Nephron (organoid): ENCODE data around the gene ZNF385C.
"Not testable (repeated sequence)": the region's sequence is repeated elsewhere in the genome, so short reads cannot be mapped to it uniquely, and the experiment has no call there.

ENCODE experiments used
- H3K27ac Mint-ChIP-seq, 3 experiments: 2 replicates each; pipeline ENCODE4 v1.8.0; 2020; ENCODE audit warnings: mixed read lengths in 3 of 3, mild to moderate bottlenecking in 2 of 3, moderate library complexity in 1 of 3
- H3K27me3 Mint-ChIP-seq: 2 replicates; pipeline ENCODE4 v1.8.0; 2021; ENCODE audit warnings: low read depth, mild to moderate bottlenecking, moderate library complexity, mixed read lengths
- H3K36me3 Mint-ChIP-seq: 2 replicates; pipeline ENCODE4 v1.8.0; 2020; ENCODE audit warnings: low read depth, mixed read lengths
- H3K4me1 Mint-ChIP-seq: 2 replicates; pipeline ENCODE4 v1.8.0; 2020; ENCODE audit warnings: mixed read lengths
- H3K4me3 Mint-ChIP-seq, 3 experiments: 2 replicates each; pipeline ENCODE4 v1.8.0; 2020; ENCODE audit warnings: mild to moderate bottlenecking in 3 of 3, mixed read lengths in 3 of 3, moderate library complexity in 2 of 3
- H3K9me3 Mint-ChIP-seq: 2 replicates; pipeline ENCODE4 v1.8.0; 2020; ENCODE audit warnings: mixed read lengths
- TF ChIP-seq, protein P1 (sequence below), 3 experiments: fragments of 200-600 bp; sonication (generic); IDR thresholded peaks; one replicate each; pipeline ENCODE4 v1.5.0; 2021; ENCODE audit warnings: antibody characterized with exemption in 3 of 3; ENCODE audit not compliant: unreplicated experiment in 3 of 3

ZNF385C gene

DNA sequence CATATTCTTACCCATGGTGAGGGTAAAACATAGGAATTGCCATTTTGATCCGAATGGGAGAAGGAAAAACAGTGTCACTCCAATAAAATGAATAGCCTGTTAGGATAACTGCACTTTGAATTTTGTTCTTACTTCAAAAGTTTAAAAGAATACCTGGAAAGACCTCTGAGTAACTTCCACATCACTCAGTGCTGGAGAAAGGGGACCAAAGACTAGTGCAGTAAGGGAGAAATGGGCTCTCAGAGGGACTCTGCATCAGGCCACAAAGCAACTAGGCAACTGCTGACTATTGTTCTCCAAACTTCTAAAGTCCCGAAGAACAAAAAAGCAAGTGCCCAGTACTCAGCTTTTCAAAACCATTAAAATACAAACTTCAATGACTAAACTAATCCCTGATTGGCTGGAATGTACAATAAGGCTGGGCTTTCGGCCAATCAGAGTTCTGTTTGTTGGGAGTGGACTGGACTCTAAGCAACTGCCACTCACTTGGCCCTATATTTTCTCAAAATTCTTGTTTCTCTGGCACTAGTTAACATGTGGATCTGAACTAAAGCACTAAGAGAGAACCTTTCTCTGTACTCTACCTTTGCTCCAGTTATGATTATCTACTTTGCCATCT is 87.3 kb downstream of the ZNF385C start:
- Mint-ChIP-seq H3K27ac (peak overlapping the region in 1 of 3 experiments; percentile 9), H3K9me3 (no peaks in the 10 kb centered on the region), H3K27me3 (no peaks in the 10 kb centered on the region), H3K36me3 (peaks cover 21% of the 10 kb centered on the region), H3K4me1 (peaks cover 29% of the 10 kb centered on the region), H3K4me3 (no peak overlapping the region)
- TF ChIP-seq, protein P1, sequence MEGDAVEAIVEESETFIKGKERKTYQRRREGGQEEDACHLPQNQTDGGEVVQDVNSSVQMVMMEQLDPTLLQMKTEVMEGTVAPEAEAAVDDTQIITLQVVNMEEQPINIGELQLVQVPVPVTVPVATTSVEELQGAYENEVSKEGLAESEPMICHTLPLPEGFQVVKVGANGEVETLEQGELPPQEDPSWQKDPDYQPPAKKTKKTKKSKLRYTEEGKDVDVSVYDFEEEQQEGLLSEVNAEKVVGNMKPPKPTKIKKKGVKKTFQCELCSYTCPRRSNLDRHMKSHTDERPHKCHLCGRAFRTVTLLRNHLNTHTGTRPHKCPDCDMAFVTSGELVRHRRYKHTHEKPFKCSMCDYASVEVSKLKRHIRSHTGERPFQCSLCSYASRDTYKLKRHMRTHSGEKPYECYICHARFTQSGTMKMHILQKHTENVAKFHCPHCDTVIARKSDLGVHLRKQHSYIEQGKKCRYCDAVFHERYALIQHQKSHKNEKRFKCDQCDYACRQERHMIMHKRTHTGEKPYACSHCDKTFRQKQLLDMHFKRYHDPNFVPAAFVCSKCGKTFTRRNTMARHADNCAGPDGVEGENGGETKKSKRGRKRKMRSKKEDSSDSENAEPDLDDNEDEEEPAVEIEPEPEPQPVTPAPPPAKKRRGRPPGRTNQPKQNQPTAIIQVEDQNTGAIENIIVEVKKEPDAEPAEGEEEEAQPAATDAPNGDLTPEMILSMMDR (IDR thresholded peaks at IDR 0.05; ENCODE audit: unreplicated experiment in 3 of 3) = no peak

DNA sequence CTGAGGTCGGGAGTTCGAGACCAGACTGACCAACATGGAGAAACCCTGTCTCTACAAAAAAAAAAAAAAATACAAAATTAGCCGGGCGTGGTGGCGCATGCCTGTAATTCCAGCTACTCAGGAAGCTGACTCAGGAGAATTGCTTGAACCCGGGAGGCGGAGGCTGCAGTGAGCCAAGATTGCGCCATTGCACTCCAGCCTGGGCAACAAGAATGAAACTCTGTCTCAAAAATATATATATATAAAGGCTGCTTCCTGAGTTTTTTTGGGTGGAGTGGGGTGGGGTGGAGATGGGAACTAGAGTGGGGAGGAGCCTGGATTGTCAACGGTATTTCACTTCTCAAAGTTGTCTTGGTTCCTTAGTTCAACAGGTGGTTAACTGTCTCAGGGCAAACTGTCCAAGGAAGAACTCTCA is 88.0 kb downstream of the ZNF385C start:
- H3K4me3 Mint-ChIP-seq, H3K9me3 Mint-ChIP-seq, H3K27me3 Mint-ChIP-seq, H3K27ac Mint-ChIP-seq: not testable (repeated sequence)
- peaks cover 25% of the 10 kb centered on the region for H3K4me1 Mint-ChIP-seq
- H3K36me3 Mint-ChIP-seq = peaks cover 21% of the 10 kb centered on the region

DNA sequence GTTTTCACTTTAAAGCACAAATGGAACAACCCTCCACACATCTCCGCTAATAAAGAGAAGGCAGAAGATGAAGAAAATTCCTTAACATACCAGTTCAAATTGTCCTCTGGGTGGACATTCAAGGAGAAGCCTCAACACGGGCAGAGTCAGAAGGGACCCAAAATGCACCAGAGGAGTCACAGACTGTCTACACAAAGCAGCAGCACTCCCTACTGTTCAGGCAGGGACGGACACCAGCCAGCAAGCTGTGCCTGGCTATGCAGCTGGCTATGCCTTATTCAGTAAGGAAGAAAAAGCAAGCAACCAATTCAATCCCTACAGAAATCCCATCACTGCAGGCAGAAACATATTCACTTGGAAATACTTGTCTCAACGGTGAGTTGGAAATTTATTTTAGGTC is 89.1 kb downstream of the ZNF385C start:
- peak overlapping the region in 2 of 3 experiments; percentile 9 to 58 for H3K27ac Mint-ChIP-seq
- H3K27me3 Mint-ChIP-seq = no peaks in the 10 kb centered on the region
- TF ChIP-seq, protein P1 (IDR thresholded peaks at IDR 0.05; ENCODE audit: unreplicated experiment in 3 of 3) = no peak
- H3K9me3 Mint-ChIP-seq = no peaks in the 10 kb centered on the region
- H3K4me3 Mint-ChIP-seq = no peak overlapping the region
- H3K4me1 Mint-ChIP-seq = peaks cover 25% of the 10 kb centered on the region
- peaks cover 21% of the 10 kb centered on the region for H3K36me3 Mint-ChIP-seq

DNA sequence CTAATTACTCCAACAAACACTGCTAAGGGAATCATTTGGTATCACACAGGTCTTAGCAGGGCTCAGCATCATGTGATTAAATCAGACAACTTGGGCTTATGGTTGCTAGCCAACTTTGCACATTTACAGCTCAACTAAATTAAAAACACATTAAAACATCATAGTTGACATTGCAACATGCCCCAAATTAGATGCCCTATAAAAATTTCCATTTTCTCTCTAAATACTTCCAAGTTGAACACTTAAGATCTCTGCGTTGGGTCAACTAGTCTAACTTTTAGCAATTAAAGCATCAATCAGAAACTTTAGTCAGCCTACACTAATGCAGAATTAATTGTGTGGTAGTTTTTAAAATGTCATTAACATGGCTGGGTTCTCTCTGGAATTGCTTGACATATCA is 93.1 kb downstream of the ZNF385C start:
- no peaks in the 10 kb centered on the region for H3K27me3 Mint-ChIP-seq
- H3K4me1 Mint-ChIP-seq = peaks cover 7% of the 10 kb centered on the region
- no peak overlapping the region for H3K4me3 Mint-ChIP-seq
- peak overlapping the region in 1 of 3 experiments; percentile 35 for H3K27ac Mint-ChIP-seq
- H3K36me3 Mint-ChIP-seq = peaks cover 39% of the 10 kb centered on the region
- TF ChIP-seq, protein P1 (IDR thresholded peaks at IDR 0.05; ENCODE audit: unreplicated experiment in 3 of 3) = no peak
- no peaks in the 10 kb centered on the region for H3K9me3 Mint-ChIP-seq

DNA sequence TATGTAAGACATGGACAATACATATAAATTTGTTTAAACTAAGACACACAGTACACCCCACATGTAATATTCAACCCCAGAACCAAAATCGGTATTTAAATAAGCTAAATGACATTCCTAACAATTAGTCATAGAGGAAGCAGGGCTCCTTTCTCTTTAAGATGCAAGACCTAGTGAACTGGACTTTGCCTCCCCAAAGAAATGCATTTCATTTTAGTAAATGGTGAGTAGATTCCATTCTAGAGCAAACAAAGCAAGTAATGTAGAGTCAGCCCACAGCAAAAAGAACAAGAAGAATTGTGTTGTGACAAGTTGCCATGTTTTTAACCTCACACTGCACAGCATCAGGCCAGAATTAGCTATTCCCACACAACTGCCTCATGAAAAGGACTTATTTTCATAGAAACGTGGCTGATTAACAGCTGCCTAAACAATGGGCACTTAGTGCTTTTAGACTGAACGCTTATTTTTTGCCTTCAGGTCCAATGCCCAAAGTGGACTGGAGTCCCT is 95.4 kb downstream of the ZNF385C start:
- TF ChIP-seq, protein P1 (IDR thresholded peaks at IDR 0.05; ENCODE audit: unreplicated experiment in 3 of 3) = no peak
- no peak overlapping the region for H3K4me3 Mint-ChIP-seq
- no peaks in the 10 kb centered on the region for H3K9me3 Mint-ChIP-seq
- H3K36me3 Mint-ChIP-seq = peaks cover 41% of the 10 kb centered on the region
- no peaks in the 10 kb centered on the region for H3K27me3 Mint-ChIP-seq
- H3K27ac Mint-ChIP-seq = peak overlapping the region; percentile 32 to 65 (median 38)
- no peaks in the 10 kb centered on the region for H3K4me1 Mint-ChIP-seq

DNA sequence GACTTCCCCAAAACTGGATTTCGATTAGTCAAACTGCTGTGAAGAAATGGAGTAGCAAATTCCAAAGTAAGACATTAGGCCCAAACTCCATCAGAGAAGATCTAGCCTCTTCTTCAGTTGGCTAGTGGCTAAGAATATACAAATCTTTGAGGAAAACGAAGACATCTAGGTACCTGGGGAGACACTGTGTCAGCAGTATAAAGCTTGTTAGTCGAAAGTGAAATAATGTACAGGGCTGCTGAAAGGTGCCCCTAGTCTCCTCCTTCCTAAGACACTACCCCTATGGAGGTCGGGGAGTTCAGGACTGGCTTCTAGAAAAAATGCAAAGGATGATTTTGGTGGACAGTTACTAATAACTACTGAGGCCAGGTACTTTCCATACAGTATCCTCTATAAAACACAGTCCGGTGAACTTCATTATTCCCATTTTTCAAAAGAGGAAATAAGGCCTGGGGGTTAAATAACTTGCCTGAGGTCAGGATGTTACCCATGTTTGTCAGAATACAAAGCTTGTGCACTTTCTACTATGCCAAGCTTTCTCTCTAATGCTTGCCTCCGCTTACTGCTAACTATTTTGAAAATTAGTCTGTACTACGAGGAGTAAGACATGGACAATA is 96.0 kb downstream of the ZNF385C start:
- H3K27me3 Mint-ChIP-seq = no peaks in the 10 kb centered on the region

More for the DNA sequence above, 96.0 kb downstream of the ZNF385C start:
- Mint-ChIP-seq H3K36me3 (peaks cover 45% of the 10 kb centered on the region), H3K9me3 (no peaks in the 10 kb centered on the region), H3K4me1 (no peaks in the 10 kb centered on the region), H3K4me3 (no peak overlapping the region), H3K27ac (peak overlapping the region; percentile 32 to 65 (median 38))
- TF ChIP-seq, protein P1 (IDR thresholded peaks at IDR 0.05; ENCODE audit: unreplicated experiment in 3 of 3) = no peak
